Peyer's patch (tissue), 4 donors: Measurements from ENCODE around the gene ATL1. TPM values are rescaled to one million over a fixed set of nuclear protein-coding genes. Genes with fewer than 3 reads are reported as not detected.

Experiments
- DNase-seq, 3 donors: peaks; one replicate each; pipeline ENCODE4 v3.0.0-alpha.2; 2017 to 2019
- H3K27ac ChIP-seq, 4 donors: fragments of 200-600 bp; sonication (generic); one replicate each; pipeline ENCODE4 v1.5.1; 2016 to 2019
- H3K27me3 ChIP-seq, 2 donors: fragments of 200-600 bp; sonication (generic); one replicate each; pipeline ENCODE4 v1.5.1; 2019
- H3K36me3 ChIP-seq, 3 donors: fragments of 200-600 bp; sonication (generic); one replicate each; pipeline ENCODE4 v1.5.1; 2016 to 2019
- H3K4me1 ChIP-seq, 4 donors: fragments of 200-600 bp; sonication (generic); one replicate each; pipeline ENCODE4 v1.5.1; 2016 to 2019
- H3K4me3 ChIP-seq, 4 donors: fragments of 200-600 bp; sonication (generic); 1 replicate in 3 of 4; 2 replicates in 1 of 4; pipeline ENCODE4 v1.5.1; 2016 to 2019; ENCODE audit warnings: mild to moderate bottlenecking in 1 of 4
- H3K9me3 ChIP-seq, 4 donors: fragments of 200-600 bp; sonication (generic); one replicate each; pipeline ENCODE4 v1.5.1; 2016 to 2019; ENCODE audit warnings: mild to moderate bottlenecking in 1 of 4
- POLR2A ChIP-seq, 2 donors: fragments of 450-650 bp; IDR thresholded peaks; one replicate each; pipeline ENCODE4 v1.5.1; 2017; ENCODE audit warnings: antibody characterized with exemption in 2 of 2, mild to moderate bottlenecking in 2 of 2, moderate library complexity in 2 of 2
- total RNA-seq, 4 donors: library from RNA; depleted of rRNA; stranded (reverse); fragments of >200 nt; gene quantifications; one replicate each; pipeline ENCODE4 v1.1.0, GENCODE V29; 2016
- TF ChIP-seq, protein P1 (sequence below), 6 experiments: fragments of 450-650 bp in 4 of 6; fragments of 200-600 bp in 2 of 6; sonication (generic) in 1 of 6; IDR thresholded peaks; one replicate each; pipeline ENCODE4 v1.5.1; 2017 to 2019; ENCODE audit warnings: antibody characterized with exemption in 6 of 6, mild to moderate bottlenecking in 3 of 6, moderate library complexity in 1 of 6

Gene ATL1
- total RNA-seq, 4 donors from 2014 or later: 6.6 to 9.5 (median 8.5) TPM

DNA sequence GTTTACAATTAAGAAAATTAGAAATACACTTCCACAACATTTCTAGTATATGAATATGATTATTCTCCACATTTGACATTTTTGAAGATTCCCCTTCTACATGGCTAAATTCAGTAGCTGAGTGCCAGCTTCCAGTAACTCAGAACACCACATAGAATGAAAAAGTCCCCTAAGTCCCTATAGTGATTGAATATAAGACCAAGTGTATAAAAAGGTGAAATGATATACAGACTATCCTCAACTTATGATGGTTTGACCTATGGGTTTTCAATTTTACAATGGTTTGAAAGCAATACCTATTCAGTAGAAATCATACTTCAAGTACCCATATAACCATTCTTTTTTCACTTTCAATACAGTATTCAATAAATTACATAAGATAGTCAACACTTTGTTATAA is 15.8 kb downstream of the ATL1 start:
- TF ChIP-seq POLR2A (IDR thresholded peaks at IDR 0.05): no peak
- TF ChIP-seq, protein P1, sequence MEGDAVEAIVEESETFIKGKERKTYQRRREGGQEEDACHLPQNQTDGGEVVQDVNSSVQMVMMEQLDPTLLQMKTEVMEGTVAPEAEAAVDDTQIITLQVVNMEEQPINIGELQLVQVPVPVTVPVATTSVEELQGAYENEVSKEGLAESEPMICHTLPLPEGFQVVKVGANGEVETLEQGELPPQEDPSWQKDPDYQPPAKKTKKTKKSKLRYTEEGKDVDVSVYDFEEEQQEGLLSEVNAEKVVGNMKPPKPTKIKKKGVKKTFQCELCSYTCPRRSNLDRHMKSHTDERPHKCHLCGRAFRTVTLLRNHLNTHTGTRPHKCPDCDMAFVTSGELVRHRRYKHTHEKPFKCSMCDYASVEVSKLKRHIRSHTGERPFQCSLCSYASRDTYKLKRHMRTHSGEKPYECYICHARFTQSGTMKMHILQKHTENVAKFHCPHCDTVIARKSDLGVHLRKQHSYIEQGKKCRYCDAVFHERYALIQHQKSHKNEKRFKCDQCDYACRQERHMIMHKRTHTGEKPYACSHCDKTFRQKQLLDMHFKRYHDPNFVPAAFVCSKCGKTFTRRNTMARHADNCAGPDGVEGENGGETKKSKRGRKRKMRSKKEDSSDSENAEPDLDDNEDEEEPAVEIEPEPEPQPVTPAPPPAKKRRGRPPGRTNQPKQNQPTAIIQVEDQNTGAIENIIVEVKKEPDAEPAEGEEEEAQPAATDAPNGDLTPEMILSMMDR (IDR thresholded peaks at IDR 0.05): no peak

DNA sequence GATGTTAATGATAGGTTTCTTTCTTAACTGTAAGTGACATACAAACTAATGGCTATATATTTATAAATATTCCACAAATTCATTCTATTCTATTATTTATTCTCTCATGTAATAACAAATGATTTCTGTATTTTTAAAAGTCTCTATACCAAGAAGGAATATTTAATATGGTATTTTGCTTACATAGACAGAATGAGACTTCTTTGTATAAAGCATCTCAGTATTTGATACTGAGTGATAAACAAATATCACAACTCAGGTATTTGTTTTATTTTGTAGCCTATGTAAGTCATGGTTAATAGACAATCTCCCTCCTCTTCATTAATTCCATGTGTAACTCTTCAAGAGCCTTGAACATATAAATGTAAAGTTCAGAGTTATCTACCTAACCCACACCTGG is 18.0 kb downstream of the ATL1 start:
- no peak overlapping the region for H3K4me3 ChIP-seq
- H3K36me3 ChIP-seq: no peaks in the 10 kb centered on the region
- H3K27me3 ChIP-seq: no peaks in the 10 kb centered on the region
- TF ChIP-seq POLR2A (IDR thresholded peaks at IDR 0.05): no peak
- TF ChIP-seq, protein P1 (IDR thresholded peaks at IDR 0.05): no peak
- DNase-seq: no peak
- H3K27ac ChIP-seq: no peak overlapping the region
- H3K9me3 ChIP-seq: no peaks in the 10 kb centered on the region
- no peaks in the 10 kb centered on the region for H3K4me1 ChIP-seq

More for the DNA sequence above, 15.8 kb downstream of the ATL1 start:
- no peak for DNase-seq
- Histone ChIP-seq H3K4me1 (no peaks in the 10 kb centered on the region), H3K9me3 (peaks cover 0 to 4% (median 0%) of the 10 kb centered on the region in 4 donors), H3K36me3 (no peaks in the 10 kb centered on the region), H3K27me3 (no peaks in the 10 kb centered on the region), H3K27ac (no peak overlapping the region), H3K4me3 (no peak overlapping the region)

DNA sequence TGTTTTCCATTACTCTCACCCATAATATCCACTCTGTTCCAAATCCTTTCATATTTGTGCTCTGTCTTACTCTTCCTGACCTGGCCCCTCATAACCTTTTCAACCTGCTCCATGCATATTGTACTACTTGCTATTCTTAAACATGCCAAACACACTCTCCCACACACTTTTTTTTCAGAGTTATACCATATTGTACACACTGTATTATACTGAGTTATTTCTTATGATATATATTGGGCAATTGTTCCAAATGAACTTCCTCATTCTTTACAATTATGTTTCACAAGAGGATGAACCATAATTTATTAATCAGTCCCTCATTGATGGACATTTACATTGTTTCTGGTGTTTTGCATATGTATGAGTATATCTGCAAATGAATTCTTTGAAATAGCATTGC is 18.5 kb downstream of the ATL1 start:
- DNase-seq: no peak
- H3K27me3 ChIP-seq: no peaks in the 10 kb centered on the region
- H3K36me3 ChIP-seq: no peaks in the 10 kb centered on the region
- no peak for TF ChIP-seq POLR2A (IDR thresholded peaks at IDR 0.05)
- TF ChIP-seq, protein P1 (IDR thresholded peaks at IDR 0.05): no peak
- no peaks in the 10 kb centered on the region for H3K9me3 ChIP-seq
- no peak overlapping the region for H3K4me3 ChIP-seq
- H3K4me1 ChIP-seq: no peaks in the 10 kb centered on the region
- H3K27ac ChIP-seq: no peak overlapping the region

DNA sequence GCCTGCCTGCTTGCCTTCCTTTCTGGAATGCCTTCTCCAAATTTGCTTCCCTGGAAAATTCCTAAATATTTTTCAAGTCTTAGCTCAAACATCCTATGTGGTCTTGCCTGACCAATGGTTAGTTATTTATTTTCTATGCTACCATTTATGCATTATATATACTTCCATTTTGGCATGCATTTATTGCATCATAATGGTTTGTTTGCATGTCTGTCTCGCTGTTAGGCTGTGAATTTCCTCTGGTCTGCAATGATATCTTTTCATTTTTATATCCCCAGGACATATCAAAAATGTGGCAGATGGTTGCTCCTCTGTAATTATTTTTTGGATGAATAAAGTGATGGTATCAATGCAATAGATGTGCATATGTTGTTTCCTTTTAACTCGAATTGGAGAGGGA is 30.5 kb downstream of the ATL1 start:
- H3K9me3 ChIP-seq: no peaks in the 10 kb centered on the region
- TF ChIP-seq, protein P1 (IDR thresholded peaks at IDR 0.05): no peak
- no peak for TF ChIP-seq POLR2A (IDR thresholded peaks at IDR 0.05)
- no peaks in the 10 kb centered on the region for H3K4me1 ChIP-seq
- no peak overlapping the region for H3K4me3 ChIP-seq
- H3K27me3 ChIP-seq: no peaks in the 10 kb centered on the region
- no peak for DNase-seq
- H3K36me3 ChIP-seq: no peaks in the 10 kb centered on the region
- no peak overlapping the region for H3K27ac ChIP-seq

DNA sequence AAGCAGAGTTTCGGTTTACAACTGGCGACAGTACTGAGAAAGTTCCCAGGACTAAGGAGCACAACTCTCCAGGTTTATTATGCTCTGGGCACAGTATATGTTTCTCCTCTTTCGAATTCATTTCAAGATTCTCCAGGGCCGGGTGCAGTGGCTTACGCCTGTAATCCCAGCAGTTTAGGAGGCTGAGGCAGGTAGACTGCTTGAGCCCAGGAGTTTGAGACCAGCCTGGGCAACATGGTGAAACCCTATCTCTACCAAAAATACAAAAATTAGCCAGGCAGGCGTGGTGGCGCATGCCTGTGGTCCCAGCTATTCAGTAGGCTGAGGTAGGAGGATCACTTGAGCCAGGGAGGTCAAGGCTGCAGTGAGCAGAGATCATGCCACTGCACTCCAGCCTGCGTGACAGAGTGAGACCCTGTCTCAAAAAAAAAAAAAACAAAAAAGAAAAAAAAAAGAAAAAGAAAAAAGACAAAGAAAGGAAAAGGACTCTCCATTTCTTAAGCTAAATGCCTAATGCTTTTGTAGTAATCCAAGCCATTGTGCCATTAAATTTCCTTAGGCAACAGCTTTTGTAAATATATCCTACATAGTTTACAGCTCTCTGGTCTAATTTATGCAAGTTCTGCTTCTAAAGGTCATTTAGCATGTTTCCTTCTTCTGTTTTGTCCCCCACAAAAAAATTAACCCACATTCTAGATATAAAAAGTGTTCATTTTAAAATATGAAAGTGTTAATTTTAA is 34.8 kb downstream of the ATL1 start:
- Histone ChIP-seq H3K9me3 (no peaks in the 10 kb centered on the region), H3K27me3 (no peaks in the 10 kb centered on the region), H3K27ac (no peak overlapping the region), H3K4me3 (no peak overlapping the region), H3K4me1 (no peaks in the 10 kb centered on the region), H3K36me3 (no peaks in the 10 kb centered on the region)
- DNase-seq: no peak
- TF ChIP-seq POLR2A (IDR thresholded peaks at IDR 0.05): no peak
- TF ChIP-seq, protein P1 (IDR thresholded peaks at IDR 0.05): no peak
